HG03108 (cell line): ENCODE data around the gene CACNA1S.

ENCODE experiments used
- ATAC-seq: cut with Tn5 transposase; IDR thresholded peaks from one replicate; pipeline ENCODE4 v1.9.1; 2021; ENCODE audit warnings: moderate library complexity; ENCODE audit not compliant: unreplicated experiment

CACNA1S gene

DNA sequence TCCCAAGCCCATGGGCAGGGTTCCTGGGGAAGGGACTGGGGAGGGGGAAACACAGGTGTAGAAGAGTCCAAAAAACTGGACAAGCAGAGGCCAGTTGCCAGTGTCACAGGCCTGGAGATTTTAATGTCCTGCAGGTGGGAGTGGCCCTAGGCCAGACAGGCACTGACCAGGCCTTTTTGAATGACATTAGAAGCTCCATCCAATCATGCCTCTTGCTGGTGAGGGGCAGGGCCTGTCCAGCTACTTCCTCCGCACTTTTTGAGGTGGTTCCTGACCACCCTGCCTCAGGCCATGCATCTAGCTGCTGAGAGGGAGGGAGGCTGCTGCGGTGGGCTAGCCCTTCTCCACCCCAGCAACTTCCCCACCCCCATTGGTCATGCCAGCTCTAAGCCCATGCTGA, 72.8 kb downstream of the CACNA1S start:
- ATAC-seq, result no peak

DNA sequence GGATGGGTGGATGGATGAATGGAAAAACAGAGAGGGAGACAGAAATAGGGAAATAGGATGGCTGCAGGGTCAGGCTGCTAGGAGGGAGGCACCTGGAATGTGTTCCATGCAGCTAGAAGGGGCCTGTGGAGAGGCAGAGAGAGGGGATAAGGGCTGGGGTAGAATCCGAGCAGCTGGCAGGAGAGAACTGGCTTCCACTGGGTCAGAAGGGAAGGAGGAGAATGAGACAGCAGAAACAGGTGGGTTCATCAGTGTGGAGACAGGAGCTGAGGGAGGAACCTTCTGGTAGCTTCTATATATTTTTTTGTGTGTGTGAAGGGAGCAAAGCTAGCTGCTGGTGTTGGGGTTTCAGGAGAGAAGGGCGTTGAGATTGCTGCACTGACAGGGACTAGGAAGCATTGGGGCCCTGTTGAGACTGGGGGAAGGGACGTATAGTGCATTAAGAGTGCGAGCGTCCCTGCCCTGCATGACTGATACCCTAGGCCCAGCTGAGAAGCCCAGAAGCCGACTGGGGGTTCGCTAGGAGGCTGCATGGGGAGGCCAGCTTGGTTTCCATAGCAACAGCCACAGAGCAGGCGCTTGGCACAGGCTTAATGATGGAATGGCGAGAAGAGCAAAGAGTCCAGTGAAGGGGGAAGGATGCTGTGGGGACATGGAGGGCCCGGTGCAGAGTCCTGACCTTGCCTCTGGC, 73.9 kb downstream of the CACNA1S start:
- no peak for ATAC-seq

DNA sequence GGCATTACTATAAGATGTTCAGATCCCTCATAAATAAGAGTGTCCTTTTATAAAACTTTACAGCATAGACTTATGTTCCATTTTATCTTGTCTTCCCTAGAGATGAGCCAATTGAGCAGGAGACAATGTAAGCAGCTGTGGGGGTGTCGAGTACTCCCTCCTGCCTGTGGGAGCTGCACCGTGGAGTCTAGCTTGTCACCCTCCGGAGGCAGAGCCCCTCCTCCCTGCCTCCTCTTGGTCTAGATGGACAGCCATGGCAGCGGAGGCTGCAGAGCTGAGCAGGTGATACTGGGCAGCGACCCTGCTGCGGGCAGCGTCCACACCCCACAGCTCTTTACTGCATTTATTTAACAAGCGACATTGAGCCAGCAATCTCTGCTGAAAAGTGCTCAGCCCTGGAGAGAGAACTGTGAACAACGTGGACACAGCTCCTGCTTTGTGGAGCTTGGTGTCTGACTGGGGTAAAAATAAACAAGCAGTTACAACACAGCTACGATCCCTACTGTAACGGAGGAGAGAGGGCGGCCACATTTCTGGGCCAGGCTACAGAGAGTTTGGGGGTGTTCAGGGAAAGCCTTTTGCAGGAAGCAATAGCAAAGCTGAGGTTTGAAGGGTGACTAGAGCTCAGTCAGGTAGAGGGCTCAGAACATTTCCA, 75.9 kb downstream of the CACNA1S start:
- ATAC-seq, result no peak

DNA sequence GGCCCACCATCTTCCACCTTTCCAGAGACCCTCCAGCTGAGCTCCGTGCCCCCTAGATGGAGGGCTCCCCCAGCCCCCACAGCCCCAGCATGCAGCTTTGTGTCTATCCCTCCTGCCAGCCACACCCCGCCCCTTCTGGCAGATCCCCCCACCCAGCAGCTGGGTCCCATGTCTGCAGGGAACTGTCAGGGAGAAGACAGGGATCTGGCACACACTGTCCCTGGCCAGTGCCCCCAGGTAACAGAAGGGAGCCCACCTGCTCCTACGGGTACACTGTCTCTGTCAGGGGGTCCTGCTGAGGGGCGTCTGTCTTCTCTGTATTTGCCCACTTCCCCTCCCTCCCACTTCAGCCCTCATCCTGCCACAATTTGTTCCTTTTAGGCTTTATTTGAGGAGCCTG, 77.6 kb downstream of the CACNA1S start:
- no peak for ATAC-seq

DNA sequence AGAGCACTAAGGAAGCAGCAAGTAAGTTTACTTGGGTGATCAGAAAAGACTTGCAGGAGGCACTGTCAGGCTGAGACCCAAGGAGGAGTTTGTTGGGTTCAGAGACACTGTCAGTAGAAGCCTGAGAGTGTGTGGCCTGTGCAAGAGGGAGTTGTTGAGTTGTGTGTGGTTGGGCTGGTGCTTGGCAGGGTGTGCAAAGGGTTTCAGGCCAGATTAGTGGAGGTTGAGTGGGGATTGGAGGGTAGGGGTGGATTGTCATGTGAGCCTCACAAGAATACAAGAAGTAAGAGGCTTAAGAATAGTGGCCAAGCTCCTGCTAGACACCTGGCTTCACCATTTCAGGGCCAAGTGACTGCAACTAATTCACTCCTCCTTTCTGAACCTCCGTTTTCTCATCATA, 79.8 kb downstream of the CACNA1S start:
- no peak for ATAC-seq

DNA sequence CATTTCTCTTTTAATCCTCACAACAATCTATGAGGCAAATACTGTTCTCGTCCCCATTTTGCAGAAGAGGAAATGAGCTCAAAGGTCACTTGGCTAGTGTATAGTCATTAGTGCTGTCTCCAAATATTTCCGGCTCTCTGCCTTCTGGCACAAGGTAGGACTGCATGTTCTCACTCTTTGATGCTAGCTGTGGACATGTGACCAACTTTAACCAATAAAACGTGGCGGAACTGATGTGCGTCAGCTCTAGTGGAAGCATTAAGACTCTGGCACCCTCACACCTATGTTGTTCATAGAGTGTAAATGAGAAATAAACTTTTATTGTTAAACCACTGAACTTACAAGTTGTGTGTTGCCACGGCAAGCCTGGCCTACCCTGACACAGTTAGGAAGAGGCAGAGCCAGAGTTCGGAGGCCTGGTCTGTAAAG, 83.8 kb downstream of the CACNA1S start:
- no peak for ATAC-seq

DNA sequence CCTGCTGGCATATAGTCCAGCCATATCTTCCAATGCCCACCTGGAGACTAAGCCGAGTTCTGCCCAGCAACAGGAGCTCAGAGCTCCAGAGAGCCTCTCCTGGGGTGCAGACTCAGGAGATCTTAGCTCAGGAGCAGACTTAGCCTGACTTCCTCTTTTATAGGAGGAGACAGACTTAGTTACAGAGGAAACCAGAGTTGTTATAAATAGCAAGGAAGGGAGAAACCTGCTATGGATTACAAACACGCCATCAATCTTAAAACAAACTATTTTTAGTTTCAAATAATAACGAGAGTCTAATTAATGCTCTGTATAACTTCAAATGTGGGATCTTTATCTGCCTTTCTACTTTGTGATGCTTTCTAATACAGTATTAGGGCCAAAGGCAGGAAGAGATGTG, 85.4 kb downstream of the CACNA1S start:
- ATAC-seq, result no peak

DNA sequence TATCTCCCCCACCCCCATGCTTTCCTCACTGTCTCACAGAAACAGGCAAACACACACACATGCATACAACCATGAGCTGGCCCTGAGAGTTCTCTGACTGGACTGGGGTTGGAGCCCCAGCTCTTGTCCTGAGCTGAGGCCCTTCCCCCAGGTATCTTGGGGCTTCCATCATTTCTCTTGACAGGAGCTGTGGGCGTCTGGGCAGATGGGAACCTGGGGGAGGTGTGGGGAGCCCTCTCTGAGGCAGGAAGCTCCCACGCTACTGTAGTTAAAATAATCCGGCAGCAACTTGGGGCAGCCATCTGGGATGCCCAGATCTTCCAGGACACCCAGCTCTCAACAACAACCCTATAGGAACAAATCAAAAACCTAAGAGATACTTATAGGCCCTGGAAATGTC, 86.0 kb downstream of the CACNA1S start:
- no peak for ATAC-seq

DNA sequence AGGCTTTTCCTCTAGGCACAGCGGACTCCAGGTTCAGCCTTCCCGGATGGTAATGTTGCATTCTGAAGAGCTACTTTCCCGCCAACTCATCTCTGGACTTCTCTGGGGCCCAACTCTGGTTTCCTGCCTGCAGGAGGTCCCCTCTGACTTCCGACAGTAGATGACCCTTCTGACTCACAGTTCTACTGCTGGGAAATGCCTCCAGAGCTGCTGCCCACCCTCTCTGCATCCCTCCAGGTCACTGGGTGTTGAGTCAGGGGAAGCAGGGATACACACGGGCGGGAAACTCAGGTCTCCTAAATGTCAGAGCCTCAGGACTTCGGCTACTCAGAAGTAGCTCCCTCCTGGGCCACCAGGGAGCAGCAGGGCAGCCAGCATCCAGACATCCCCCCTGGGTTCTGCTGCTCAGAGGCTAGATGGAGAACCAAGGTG, 86.6 kb downstream of the CACNA1S start:
- ATAC-seq, result peak; percentile 24

DNA sequence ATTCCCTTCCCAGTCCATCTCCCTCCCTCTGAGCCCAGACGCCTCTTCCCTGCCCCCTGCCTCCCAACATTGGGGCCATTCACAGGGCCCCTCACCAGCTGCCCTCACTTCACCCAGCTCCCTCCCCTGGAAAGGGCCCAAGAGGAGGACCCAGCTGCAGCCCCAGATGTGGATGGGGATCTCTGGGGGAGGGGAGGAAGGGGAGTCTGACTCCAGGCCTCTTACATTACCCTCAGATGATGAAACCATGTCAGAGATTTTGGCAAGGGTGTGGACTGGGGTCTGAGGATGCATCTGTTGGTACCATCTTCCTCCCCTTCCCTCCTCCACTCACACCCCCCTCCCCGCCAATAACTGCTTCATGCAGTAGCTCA, 87.6 kb downstream of the CACNA1S start:
- ATAC-seq, result no peak

DNA sequence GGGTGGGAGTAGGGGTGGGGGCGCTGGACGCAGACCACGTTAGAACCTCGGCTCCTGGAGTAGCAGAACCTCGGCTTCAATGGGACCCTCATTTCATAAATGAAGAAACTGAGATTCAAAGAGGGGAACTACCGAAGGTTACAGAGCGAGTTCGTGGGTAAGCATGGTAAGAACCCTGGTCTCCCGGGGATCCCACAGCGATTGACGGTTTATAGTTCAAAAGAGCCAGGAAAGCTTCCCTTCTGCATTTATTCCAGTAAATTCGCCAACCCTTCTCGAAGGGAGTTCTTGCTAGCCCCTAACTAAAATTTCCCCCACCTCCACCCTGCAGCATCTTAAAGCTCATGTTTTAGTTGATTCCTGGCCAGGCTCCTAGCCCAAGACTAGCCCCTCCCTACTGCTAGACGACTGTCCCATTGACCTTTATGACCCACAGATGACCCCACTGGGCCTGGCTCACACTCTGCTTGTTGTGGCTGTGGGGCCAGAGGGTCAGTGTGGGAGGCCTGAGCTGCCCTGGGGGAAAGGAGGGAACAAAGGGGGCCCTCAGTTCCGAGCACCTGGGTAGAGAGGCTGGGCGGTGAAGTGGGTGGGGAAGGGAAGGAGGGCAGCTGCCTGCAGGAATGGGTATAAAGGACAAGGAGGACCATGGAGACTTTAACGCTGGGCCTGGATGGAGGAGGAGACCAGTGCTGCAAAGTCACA, 88.2 kb downstream of the CACNA1S start:
- no peak for ATAC-seq

DNA sequence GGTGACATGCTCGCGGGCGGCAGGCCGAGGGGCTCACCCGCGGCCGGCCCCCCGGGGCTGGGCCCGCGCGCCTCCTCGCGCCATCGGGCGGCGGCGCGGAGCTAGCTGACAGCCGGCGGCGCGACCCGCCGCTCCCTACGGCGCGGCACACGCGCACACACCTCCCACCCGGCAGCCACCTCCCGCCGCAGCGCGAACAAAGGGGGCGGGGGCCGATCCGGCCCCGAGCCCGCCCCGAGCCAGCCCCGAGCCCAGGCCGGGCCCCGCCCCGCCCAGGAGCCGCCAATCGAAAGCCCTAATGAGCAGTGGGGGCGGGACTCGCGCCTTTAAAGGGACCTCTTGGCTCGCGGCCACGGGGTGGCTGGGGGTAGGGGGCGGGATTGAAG, 88.7 kb downstream of the CACNA1S start, which contains the start of gene KIF21B:
KIF21B (minus strand) TSS at position 198 of the 386 bp plus-strand sequence. CDS start 331 bp downstream, outside the sequence.
- peak; percentile 46 for ATAC-seq

DNA sequence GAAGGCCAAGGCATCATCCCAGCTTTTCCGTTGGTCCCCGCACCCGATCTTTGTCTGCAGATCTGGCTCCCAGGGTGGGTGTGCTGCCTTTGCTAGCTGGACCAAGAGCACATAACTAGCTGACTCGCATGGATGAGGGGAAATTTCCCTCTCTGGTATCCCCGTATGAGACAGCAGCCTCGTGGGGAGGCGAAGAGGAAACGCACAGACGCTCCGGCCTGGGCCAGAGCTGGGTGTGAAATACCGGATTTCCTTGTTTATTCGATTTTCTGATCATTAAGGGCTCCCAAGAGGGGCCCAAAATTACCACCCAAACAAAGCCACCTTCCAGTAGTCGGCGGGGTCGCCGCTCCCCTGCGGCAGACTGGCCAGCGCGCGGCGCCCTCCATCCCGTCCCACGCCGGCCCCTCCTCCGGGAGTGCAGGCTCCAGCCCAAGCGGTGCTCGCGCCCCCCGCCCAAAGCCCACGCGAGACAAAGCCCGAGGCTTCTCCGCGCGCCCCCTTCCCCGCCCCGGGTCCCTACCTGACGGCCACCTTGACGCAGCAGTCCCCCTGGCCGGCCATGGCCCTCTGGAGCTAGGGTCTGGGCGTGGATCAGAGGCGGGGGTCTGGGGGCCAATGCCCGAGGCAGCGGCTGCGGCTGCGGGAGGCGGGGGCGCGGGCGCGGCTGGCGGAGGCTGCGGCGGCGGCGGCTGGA, 89.3 kb downstream of the CACNA1S start:
- no peak for ATAC-seq

DNA sequence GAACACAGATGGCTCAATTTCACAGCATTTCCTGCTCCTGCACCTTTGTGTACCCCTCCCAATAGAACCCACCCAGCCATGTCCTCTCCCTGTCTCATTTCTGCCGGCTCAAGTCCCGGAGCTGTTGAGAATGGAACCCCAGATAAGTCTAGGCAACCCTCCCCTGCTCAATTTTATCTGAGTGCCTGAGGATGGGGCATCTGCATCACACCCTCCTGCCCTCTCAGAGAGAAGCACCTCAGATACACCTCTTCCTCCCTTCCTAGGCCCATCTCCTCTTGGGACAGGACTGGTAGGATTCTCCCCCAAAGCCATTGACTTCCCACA, 89.8 kb downstream of the CACNA1S start:
- ATAC-seq, result no peak

DNA sequence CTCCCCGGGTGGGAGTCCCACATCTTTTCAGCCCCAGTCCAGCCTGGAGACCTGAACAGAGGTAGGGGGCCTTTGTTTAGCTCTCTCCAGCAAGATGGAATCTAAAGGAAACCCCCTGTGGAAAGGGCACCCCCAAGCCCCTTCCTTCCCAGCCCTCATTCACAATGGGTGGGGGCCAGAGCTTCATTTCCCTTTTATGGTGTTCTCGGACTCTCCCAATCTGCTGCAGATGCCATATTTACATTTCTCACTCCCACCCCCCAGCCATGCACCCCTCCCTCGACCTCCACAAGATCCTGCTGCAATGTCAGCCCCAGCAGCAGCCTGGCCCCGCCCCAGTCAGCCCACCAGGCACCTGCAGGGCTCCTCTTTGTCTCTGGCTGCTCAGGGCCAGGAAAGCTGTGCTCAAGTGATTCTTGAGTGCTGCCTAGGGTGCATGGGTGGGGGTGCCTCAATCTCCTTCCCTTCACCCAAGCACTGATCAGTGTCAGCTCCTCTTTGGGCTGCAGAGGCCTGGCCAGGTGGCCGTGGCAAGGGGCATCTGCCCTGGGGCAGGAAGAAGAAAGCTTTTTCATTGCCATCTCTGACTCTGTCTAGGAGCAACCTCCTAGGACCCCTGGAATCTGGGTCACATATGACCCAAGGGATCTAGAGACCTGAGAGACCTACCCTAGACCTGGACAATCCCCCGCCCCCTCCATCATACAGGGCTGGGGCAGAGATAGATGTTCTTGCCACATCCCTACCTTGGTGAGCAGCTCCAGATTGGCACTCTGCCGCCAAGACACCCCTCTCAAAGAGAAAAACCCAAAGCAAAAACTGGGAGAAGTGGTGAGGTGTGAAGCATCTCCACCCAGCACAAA, 90.4 kb downstream of the CACNA1S start:
- no peak for ATAC-seq

DNA sequence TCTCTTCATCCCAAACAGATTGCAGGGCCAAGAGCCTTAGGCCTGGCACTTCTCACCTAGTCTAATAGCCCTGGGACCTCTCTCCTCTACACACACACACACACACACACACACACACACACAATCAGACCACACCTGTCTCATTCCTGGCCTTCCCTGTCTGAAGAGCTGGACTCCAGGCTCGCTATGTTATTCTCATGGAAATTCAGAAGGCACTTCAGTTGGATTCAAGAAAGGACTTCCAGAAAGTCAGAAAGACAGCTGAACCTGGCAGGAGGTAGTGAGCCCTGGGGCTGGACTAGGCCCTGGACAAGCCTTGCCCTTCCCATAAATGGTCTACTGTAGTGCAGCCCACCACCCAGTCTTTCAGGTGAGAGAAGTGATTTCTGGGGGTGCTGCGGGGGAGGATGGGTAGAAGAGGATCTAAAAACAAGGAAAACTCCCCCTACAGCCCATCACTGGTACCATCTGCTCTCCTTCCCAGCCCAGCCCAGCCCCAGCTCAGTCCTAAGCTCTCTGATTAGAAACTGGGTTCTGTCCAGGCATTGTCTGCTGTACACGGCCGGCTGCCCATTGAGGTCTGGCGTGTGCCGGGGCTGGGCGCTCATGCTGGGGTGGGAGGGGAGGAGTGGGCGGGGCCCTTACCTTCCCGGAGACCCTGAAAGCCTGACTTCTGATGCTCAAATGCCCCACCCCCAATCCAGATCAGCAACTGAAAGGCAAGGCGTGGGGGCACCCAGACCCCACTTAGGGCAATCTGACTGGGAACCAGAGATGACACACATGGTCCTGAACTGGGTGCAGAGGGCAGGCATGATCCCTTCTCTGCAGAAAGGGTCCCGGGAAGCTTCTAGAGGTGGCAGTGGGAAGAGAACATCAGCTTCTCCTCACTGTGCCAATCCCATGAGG, 91.3 kb downstream of the CACNA1S start:
- no peak for ATAC-seq

DNA sequence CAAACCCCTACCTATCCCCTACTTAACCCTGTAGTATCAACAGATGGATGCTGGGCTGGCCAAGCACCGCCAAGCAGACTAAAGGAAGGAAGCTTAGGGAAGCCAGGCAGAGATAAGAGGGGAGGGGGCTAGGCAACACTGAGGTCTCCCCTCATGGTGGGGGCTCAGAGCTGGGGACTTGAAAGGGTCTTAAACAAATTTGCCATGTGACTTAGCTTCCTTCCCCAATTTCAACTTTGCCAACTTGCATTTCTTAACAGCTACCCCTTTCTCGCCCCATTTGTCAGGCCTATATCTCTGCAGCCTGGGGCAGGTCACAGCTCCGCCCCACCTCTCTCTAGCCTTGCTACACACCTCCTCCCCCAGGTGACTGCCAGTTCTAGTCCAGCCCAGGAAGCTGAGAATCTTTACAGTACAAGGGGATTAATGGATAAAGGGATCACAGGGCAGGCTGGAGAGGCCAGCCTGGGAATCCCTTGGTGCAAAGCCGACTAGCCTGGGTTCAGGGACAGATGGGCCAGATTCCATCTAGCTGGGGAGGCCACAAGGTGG, 92.1 kb downstream of the CACNA1S start:
- ATAC-seq, result no peak

DNA sequence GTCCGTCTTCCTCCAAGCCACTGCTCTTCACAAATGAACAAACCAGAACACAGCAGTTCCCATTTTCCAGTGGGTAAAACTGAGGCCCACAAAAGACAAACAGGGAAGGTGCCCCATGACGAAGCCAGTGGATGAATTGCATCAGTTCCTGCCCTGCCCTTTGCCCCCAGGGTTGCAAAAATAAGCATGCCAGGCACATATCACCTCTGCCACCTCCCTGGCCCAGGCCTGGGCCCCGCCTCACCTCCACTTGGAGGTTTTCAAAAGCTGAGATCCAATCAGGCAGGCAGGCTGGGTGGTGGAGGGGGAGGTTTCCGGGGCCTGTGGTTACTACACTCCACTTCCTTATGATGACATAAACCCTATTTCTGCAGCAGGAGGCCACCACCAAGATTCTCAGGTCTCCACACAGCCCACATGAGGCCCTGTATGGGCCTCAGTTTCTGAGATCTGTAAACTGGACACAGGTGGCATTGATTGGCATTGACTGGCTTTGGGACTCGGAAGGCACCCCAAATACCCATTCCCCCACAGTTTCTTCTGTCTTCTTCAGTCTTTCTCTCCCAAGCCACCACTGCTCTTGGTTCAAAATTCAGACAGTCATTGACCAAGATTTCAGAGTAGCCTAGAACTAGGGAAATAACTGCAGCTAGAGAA, 92.8 kb downstream of the CACNA1S start:
- ATAC-seq, result peak; percentile 55

DNA sequence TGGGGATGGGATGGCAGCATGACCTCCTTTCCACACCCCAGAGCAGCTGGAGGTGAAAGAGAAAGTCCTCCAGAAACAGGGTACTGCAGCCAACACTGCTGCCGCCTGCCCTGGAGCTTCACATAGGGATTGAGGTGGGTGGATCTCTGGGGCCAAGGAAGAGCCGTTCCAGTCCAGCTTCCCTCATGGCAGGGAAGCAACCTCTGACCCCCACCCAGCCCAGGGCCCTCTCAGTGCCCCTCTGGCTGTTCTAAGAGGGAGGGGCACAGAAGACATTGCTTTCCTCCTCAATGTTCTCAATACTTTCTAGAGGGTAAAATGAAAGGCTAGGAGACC, 94.4 kb downstream of the CACNA1S start:
- ATAC-seq, result no peak
